GM03348 (cell line): ENCODE results near the gene SAA1.
"Not testable (repeated sequence)": the region's sequence is repeated elsewhere in the genome, so short reads cannot be mapped to it uniquely, and the experiment has no call there.

Experiments used
- DNase-seq: peaks from one replicate; pipeline ENCODE4 v3.0.0; 2012; ENCODE audit warnings: low spot score

The SAA1 gene

GRCh38 chr11:18265949-18266348 is at the start of gene SAA1:
SAA1 (plus strand) TSS chr11:18266264; CDS start chr11:18266888, 624 bp downstream.
- no peak for DNase-seq

DNA sequence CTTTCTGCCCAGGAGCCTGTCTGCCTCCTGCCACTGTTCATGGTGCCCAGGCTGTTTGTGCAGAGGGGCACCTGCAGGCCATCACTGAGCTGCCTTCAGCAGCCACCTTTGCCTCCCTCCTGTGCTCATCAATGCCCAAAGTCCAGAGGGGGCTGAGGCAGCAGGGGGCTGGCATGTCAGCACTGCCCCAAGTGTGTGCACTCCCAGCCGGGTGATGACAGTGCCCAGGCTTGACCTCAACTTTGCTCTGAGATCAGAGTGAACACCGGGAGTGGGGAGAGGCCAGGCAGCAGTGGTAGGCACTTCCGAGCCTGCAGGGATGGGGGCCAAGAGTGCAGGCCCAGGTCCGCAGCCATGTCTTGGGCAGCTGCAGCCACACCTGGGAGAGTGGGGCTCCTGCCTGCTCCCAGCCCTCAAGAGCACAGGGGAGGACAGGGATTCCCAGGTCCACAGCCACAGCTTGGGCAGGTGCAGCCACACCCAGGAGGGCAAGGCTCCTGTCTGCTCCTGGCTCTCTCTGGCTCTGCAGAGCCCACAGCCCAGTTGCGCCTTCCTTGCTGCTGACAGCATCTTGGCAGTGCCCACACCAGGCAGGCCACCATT is 44.7 kb upstream of the SAA1 start:
- no peak for DNase-seq

GRCh38 chr11:18222814-18223421 is 43.1 kb upstream of the SAA1 start:
- DNase-seq: no peak

DNA sequence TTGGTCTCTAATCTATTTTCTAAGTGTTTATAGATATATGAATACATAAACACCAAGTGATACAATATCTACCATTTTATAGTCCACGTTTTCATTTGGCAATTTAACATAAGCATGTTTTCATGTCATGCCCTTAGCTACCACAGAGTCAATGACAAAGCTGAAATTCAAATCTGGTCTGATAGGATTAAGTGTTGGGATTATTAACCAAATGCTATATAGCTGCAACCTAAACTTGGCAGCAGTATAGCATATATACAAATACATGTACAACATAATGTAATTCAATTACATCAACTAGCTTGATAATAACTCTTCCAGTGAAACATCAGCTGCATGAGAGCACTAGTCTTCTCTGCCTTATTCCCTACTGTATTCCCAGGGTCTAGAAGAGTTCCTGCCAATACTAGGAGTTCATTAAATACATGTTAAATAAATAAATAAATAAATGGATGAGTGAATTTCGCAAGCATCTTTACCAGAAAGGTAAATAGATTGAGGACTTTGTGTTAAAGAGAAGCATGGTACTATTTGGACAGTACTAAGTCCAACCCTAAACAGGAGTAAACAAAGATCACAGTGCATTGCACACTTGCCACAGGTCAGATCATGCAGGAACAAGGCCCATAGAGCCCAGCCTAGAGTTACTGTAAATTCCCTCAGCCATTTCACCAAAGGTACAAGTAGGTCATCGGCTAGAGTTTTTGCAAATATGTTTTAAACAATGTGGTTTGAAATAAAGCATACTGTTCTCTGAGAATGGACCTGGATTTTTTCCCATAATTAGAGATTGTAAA is 42.3 kb upstream of the SAA1 start:
- DNase-seq: no peak

GRCh38 chr11:18225913-18226312 is 40.2 kb upstream of the SAA1 start:
- no peak for DNase-seq

- DNase-seq: no peak
Observed at GRCh38 chr11:18229501-18229900, 36.6 kb upstream of the SAA1 start.

GRCh38 chr11:18230859-18231258 is 35.2 kb upstream of the SAA1 start:
- no peak for DNase-seq

- DNase-seq: no peak
Observed at GRCh38 chr11:18233912-18234311, 32.2 kb upstream of the SAA1 start.

DNA sequence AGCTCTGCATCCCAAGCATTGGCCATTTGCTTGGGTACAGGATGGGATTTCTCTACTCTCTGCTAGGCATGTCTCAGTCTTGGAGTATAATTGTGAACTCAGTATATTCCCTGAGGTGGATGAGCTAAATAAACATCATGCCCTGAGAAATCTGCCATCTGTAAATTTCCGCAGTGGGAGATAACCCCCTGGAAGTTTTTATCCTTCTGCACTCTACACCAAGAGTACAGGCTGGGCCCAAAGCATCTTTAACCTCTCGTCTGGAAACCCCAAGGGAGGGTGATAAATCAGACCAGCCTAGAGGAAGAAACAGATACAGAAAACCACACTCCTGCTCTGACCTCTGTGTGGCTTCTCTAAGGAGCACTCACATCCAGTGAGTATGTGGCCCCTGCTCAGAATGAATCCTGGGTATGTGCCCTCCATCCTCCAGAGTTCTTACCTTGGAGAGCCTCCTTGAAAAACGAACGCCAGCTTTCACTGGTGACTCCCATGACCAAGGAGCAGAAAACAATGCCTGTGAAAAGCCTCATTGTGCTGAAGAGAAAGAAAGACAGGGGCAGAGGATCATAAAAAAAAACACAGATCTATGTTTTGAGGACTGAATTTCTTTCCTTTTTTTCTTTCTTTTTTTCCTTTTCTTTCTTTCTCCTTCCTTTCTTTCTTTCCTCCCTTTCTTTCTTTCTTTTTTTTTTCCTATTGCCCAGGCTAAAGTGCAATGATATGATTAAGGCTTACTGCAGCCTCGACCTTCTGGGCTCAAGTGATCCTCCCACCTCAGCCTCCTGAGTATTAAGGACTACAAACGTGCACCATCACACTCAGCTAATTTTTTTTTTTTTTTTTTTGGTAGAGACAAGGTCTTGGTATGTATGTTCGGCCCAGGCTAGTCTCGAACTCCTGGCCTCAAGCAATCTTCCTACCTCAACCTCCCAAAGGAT is 30.4 kb upstream of the SAA1 start:
- DNase-seq: no peak

GRCh38 chr11:18236664-18237356 is 29.3 kb upstream of the SAA1 start, which contains the start of gene SAA4:
SAA4 (minus strand) TSS chr11:18236802; CDS start chr11:18235926, 876 bp downstream.
- no peak for DNase-seq

DNA sequence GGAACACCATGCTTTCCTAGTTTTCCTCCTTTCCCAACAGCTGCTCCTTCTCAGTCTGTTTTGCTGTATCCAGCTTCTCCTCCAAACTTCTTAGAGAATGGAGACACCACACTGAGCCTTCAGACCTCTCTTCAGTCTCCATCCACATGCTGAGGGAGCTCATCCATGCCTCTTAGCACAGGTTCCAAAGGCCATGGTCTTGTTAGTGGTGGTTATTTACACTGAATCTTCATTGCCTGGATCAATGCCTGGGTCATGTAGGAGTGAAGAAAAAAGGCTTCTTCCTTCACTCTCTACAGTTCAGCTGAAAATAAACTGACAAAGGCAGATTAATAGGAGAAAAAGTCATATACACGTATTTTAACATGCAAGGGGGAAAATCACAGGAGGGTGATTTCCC is 26.4 kb upstream of the SAA1 start:
- DNase-seq: no peak

DNA sequence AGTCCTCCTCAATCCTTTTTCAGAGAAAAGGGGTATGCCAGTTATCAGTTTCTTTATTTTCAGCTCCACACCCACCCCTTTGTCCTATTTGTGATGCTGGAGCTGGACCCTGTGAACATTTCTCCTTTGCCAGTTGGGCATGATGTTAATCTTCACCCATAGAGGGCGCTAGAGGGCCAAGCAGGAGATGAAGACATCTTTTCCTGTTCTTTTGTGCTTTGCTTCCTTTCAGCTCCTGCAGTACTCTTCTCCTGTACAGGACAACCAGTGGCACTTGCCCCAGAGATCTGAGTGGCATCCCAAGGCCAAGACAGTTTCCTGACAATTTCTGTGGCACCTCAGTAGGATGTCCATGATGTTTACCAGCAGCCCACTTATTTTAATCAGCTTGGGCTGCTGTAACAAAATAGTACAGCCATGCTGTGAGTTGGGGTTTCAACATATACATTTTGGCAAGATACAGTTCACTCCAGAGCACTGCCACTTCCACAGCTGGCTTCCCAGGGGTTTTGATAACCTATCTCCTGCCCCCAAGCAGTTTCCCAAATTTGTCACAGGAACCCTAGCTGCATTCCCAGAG is 22.2 kb upstream of the SAA1 start:
- peak; percentile 78 for DNase-seq

- DNase-seq: peak; percentile 26
Observed at GRCh38 chr11:18245396-18245795, 20.7 kb upstream of the SAA1 start.

DNA sequence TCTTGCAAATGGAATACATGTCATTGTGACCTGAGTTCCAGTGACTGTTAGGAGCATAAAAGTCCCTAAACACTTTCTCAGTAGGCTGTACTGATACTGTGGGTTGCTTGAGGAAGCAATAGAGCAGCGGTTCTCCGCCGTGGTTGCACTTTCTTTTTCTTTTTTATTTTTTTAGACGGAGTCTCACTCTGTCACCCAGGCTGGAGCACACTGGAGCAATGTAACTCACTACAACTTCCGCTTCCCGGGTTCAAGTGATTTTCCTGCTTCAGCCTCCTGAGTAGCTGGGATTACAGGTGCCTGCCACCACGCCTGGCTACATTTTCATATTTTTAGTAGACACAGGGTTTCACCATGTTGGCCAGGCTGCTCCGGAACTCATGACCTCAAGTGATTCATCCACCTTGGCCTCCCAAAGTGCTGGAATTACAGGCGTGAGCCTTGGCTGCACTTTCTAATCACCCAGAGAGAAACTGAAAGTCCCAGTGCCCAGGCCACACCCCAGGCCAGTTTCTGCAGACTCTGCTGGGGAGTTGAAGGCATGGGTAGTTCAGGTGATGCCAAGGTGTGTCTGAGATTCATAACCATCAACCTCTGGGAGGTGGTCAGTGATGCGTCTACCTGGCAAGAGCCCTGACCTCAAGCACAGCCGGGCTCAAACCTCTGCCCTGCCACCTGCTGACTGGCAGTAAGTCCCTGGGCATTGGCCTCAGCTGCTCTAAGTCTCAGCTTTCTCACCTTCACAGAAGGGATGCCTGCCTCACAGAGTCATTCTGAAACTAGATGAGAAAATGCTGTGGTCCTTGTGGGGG is 19.5 kb upstream of the SAA1 start:
- DNase-seq: not testable (repeated sequence)

- not testable (repeated sequence) for DNase-seq
Observed at GRCh38 chr11:18247191-18247581, 18.9 kb upstream of the SAA1 start.

- DNase-seq: no peak
Observed at GRCh38 chr11:18248561-18248960, 17.5 kb upstream of the SAA1 start, which contains the start of gene SAA2. SAA2 (minus strand) TSS chr11:18248668; CDS start chr11:18248011, 657 bp downstream.

DNA sequence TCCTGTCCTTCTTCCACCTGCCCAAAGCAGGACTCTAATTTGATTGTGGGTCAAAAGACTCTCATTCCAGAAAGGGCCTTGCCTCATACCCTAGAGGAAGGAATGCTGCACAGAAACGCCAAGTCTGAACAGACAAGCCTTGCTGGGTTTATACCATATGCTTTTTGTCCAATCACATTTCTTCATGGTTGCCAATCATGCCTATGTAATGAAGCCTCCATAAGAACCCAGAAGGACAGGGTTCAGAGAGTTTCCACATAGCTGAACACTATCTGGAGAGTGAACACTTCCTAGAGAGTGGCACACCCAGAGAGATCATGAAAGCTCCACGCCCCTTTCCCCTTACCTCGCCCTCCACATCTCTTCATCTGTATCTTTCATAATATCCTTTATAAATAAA is 12.8 kb upstream of the SAA1 start:
- DNase-seq: no peak

GRCh38 chr11:18253778-18254338 is 12.2 kb upstream of the SAA1 start:
- no peak for DNase-seq

GRCh38 chr11:18254781-18255361 is 11.2 kb upstream of the SAA1 start:
- DNase-seq: no peak
